ENCODE measurements around the gene RNF212. TPM values are rescaled to one million over a fixed set of nuclear protein-coding genes. Genes with fewer than 3 reads are reported as not detected.

RNF212 gene
- total RNA-seq, 1 experiment from 2014 or later: 2.4 TPM

DNA sequence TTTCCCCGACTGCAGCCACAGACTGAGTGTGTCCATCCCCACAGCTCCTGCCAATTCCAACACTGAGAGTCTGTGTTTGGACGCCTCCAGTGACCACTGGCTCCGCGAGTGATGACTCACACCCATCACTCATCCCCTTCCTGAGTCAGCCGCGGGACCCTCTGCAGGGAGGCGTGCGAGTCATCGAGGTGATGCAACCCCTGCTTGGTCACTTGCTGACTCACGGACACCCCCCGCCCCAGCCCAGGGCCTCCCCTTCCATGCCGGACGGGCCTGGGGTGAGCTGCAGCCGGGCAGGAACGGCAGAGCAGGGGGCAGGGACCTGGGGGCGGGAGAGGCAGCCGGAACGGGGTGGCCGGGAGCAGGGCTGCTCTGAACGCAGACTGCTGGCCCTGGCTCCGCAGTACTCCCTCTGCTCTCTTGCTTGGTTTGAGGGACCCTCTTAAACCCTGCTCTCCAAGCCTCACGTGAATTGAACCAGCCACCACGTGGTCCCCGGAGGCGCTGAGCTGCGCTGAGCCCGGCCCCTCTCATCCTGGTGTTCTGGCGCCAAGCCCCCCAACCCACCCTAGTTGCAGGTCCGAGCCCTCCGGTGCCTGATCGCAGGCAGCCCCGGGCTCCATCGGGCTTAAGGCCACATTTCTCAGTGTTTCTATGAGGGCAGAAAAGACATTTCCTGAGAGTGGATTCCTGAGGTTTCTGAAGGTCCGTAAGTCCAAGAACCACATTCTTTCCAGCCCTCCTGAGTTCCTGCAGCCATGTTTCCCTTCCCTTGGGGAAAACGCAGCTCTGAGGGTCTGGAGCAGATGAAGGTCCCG is 69.5 kb downstream of the RNF212 start:
- no peak overlapping the region for H3K4me3 ChIP-seq (ENCODE audit: low read depth, low read length, poor library complexity, severe bottlenecking)
- ChIA-PET POLR2A (ENCODE audit: low non-redundant PET) (no interaction called here), CTCF (no interaction called here)
- intact Hi-C loops (cut with micrococcal nuclease; ENCODE audit: unreplicated experiment): no loop called here
- peak; percentile 52 for DNase-seq (ENCODE audit: low spot score)
- H3K36me3 ChIP-seq (ENCODE audit: insufficient read depth, low read length, poor library complexity, severe bottlenecking): no peaks in the 10 kb centered on the region
- H3K27ac ChIP-seq (ENCODE audit: low read depth, low read length, poor library complexity, severe bottlenecking): no peak overlapping the region
- no peaks in the 10 kb centered on the region for H3K4me1 ChIP-seq (ENCODE audit: insufficient read depth, low read length, poor library complexity, severe bottlenecking)
- H3K9me3 ChIP-seq (ENCODE audit: low read depth, low read length, poor library complexity, severe bottlenecking): no peaks in the 10 kb centered on the region
- BruUV-seq (replicated peaks): no TSS peak
- TF ChIP-seq, protein P1, sequence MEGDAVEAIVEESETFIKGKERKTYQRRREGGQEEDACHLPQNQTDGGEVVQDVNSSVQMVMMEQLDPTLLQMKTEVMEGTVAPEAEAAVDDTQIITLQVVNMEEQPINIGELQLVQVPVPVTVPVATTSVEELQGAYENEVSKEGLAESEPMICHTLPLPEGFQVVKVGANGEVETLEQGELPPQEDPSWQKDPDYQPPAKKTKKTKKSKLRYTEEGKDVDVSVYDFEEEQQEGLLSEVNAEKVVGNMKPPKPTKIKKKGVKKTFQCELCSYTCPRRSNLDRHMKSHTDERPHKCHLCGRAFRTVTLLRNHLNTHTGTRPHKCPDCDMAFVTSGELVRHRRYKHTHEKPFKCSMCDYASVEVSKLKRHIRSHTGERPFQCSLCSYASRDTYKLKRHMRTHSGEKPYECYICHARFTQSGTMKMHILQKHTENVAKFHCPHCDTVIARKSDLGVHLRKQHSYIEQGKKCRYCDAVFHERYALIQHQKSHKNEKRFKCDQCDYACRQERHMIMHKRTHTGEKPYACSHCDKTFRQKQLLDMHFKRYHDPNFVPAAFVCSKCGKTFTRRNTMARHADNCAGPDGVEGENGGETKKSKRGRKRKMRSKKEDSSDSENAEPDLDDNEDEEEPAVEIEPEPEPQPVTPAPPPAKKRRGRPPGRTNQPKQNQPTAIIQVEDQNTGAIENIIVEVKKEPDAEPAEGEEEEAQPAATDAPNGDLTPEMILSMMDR (conservative IDR thresholded peaks at IDR 0.05; ENCODE audit: low read depth, low read length): no peak
- TF ChIP-seq EZH2 (IDR thresholded peaks at IDR 0.05; ENCODE audit: borderline replicate concordance, low read depth, low read length, poor library complexity, severe bottlenecking): no peak
- peaks cover 31% of the 10 kb centered on the region for H3K27me3 ChIP-seq (replicated peaks; ENCODE audit: insufficient read depth, low read depth, low read length, poor library complexity)

DNA sequence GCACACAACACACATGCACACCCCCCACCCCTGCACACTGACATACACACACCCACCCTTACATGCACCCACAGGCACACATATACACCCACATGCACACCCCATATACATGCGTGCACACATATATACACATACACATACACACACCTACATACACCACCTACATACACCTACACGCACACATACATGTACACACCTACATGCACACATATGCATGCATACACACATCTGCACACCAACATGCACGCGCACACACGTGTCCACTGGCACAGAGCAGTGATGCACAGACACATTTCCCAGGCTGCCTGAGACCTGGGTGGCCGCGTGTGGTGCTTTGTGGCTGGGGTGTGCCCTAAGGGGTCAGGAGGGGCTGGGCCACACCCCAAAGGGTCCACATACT is 70.2 kb downstream of the RNF212 start:
- Histone ChIP-seq H3K4me3 (ENCODE audit: low read depth, low read length, poor library complexity, severe bottlenecking) (no peak overlapping the region), H3K36me3 (ENCODE audit: insufficient read depth, low read length, poor library complexity, severe bottlenecking) (no peaks in the 10 kb centered on the region), H3K27ac (ENCODE audit: low read depth, low read length, poor library complexity, severe bottlenecking) (no peak overlapping the region), H3K27me3 (replicated peaks; ENCODE audit: insufficient read depth, low read depth, low read length, poor library complexity) (peaks cover 31% of the 10 kb centered on the region), H3K4me1 (ENCODE audit: insufficient read depth, low read length, poor library complexity, severe bottlenecking) (no peaks in the 10 kb centered on the region), H3K9me3 (ENCODE audit: low read depth, low read length, poor library complexity, severe bottlenecking) (no peaks in the 10 kb centered on the region)
- no peak for TF ChIP-seq EZH2 (IDR thresholded peaks at IDR 0.05; ENCODE audit: borderline replicate concordance, low read depth, low read length, poor library complexity, severe bottlenecking)
- TF ChIP-seq, protein P1 (conservative IDR thresholded peaks at IDR 0.05; ENCODE audit: low read depth, low read length): no peak
- intact Hi-C loops (cut with micrococcal nuclease; ENCODE audit: unreplicated experiment): no loop called here
- no peak for DNase-seq (ENCODE audit: low spot score)
- ChIA-PET CTCF (no interaction called here), POLR2A (ENCODE audit: low non-redundant PET) (no interaction called here)
- BruUV-seq (replicated peaks): no TSS peak

DNA sequence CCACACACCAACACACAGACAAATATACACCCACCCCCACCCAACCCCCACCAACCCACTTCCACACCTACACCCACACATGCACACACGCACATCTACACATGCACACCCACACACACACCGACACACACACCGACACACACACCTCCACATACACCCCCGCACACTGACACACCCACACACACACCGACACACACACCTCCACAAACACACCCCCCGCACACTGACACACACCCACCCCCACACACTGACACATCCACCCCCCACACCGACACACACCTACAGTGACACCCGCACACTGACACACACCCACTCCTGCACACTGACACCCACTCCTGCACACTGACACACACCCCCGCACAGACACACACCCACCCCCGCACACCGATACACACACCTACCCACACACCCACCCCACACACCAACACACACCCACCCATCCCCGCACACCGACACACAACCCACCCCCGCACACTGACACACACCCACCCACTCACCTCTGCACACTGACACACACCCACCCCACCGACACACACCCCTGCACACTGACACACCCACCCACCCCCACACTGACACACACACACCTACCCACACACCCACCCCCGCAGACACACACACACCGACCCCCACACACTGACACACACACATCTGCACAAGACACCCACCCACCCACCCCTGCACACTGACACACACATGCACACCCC is 70.9 kb downstream of the RNF212 start:
- POLR2A ChIA-PET (ENCODE audit: low non-redundant PET): no interaction called here
- DNase-seq (ENCODE audit: low spot score): no peak
- H3K36me3 ChIP-seq (ENCODE audit: insufficient read depth, low read length, poor library complexity, severe bottlenecking): no peaks in the 10 kb centered on the region
- TF ChIP-seq, protein P1 (conservative IDR thresholded peaks at IDR 0.05; ENCODE audit: low read depth, low read length): no peak
- no peak for TF ChIP-seq EZH2 (IDR thresholded peaks at IDR 0.05; ENCODE audit: borderline replicate concordance, low read depth, low read length, poor library complexity, severe bottlenecking)
- H3K27ac ChIP-seq (ENCODE audit: low read depth, low read length, poor library complexity, severe bottlenecking): no peak overlapping the region
- CTCF ChIA-PET: no interaction called here
- H3K4me1 ChIP-seq (ENCODE audit: insufficient read depth, low read length, poor library complexity, severe bottlenecking): no peaks in the 10 kb centered on the region
- BruUV-seq (replicated peaks): no TSS peak
- peaks cover 29% of the 10 kb centered on the region for H3K27me3 ChIP-seq (replicated peaks; ENCODE audit: insufficient read depth, low read depth, low read length, poor library complexity)
- H3K9me3 ChIP-seq (ENCODE audit: low read depth, low read length, poor library complexity, severe bottlenecking): no peaks in the 10 kb centered on the region
- no peak overlapping the region for H3K4me3 ChIP-seq (ENCODE audit: low read depth, low read length, poor library complexity, severe bottlenecking)
- intact Hi-C loops (cut with micrococcal nuclease; ENCODE audit: unreplicated experiment): no loop called here
